Kidney epithelial cell (primary cell): Measurements from ENCODE around the gene SLC15A5. TPM values are rescaled to one million over a fixed set of nuclear protein-coding genes. Genes with fewer than 3 reads are reported as not detected.

ENCODE experiments used
- DNase-seq: peaks from one replicate; pipeline ENCODE4 v3.0.0-alpha.2; 2010; ENCODE audit warnings: low read depth
- H3K27me3 ChIP-seq: 2 replicates; pipeline ENCODE4 v1.6.0; 2011; ENCODE audit warnings: low read length; ENCODE audit not compliant: control insufficient read depth, insufficient read depth
- H3K36me3 ChIP-seq: 2 replicates; pipeline ENCODE4 v1.5.1; 2011; ENCODE audit warnings: low read length; ENCODE audit not compliant: control insufficient read depth, insufficient read depth
- H3K4me3 ChIP-seq: 2 replicates; pipeline ENCODE4 v1.5.1; 2011; ENCODE audit warnings: low read depth, mild to moderate bottlenecking, control low read depth, low read length
- total RNA-seq: library from RNA; depleted of rRNA; stranded (reverse); fragments of >200 nt; gene quantifications from 2 replicates; pipeline ENCODE4 v1.2.3, GENCODE V29; 2015
- TF ChIP-seq, protein P1 (sequence below): IDR thresholded peaks from 2 replicates; pipeline ENCODE4 v1.5.1; 2011; ENCODE audit warnings: mild to moderate bottlenecking, moderate library complexity, low read length, control low read depth, inconsistent platforms; ENCODE audit not compliant: insufficient read depth, poor library complexity, severe bottlenecking

Gene SLC15A5
- total RNA-seq, 1 donor from 2014 or later = not detected

DNA sequence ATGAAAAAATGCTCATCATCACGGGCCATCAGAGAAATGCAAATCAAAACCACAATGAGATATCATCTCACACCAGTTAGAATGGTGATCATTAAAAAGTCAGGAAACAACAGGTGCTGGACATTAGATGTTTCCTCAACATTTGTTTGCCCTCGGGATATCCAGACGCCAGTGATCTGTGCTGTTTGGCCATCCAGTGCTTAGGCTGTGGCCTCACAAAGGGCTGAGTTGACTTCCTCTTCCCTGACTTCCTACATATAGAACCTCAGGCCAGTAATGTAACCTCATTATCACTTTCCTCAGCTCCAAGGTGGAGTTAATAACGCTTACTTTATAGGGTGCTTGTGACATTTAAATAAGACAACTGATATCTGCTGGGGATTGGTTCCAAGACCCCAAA is 51.8 kb downstream of the SLC15A5 start:
- no peaks in the 10 kb centered on the region for H3K27me3 ChIP-seq
- no peak overlapping the region for H3K4me3 ChIP-seq
- no peak for DNase-seq
- TF ChIP-seq, protein P1, sequence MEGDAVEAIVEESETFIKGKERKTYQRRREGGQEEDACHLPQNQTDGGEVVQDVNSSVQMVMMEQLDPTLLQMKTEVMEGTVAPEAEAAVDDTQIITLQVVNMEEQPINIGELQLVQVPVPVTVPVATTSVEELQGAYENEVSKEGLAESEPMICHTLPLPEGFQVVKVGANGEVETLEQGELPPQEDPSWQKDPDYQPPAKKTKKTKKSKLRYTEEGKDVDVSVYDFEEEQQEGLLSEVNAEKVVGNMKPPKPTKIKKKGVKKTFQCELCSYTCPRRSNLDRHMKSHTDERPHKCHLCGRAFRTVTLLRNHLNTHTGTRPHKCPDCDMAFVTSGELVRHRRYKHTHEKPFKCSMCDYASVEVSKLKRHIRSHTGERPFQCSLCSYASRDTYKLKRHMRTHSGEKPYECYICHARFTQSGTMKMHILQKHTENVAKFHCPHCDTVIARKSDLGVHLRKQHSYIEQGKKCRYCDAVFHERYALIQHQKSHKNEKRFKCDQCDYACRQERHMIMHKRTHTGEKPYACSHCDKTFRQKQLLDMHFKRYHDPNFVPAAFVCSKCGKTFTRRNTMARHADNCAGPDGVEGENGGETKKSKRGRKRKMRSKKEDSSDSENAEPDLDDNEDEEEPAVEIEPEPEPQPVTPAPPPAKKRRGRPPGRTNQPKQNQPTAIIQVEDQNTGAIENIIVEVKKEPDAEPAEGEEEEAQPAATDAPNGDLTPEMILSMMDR = no peak
- no peaks in the 10 kb centered on the region for H3K36me3 ChIP-seq

DNA sequence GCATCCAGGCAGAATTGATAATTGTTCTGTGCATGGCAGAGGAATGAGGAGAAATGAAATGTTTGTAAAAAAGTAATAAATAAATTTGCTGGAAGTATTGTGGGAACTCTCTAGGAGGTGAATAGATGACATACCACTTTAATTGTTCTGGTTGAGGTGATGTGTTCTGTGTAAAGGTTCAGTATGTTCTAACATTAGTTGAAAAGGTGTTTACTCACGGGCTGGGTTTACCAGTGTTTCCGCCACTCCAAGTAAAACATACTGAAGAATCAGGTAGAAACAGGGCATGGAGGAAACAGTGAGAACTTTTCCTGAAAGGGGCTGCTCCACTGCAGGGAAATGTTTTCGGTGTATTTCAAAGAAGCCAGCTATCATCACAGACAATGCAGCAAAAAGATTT is 53.3 kb downstream of the SLC15A5 start:
- TF ChIP-seq, protein P1 = no peak
- no peaks in the 10 kb centered on the region for H3K27me3 ChIP-seq
- no peak for DNase-seq
- H3K4me3 ChIP-seq = no peak overlapping the region
- no peaks in the 10 kb centered on the region for H3K36me3 ChIP-seq

DNA sequence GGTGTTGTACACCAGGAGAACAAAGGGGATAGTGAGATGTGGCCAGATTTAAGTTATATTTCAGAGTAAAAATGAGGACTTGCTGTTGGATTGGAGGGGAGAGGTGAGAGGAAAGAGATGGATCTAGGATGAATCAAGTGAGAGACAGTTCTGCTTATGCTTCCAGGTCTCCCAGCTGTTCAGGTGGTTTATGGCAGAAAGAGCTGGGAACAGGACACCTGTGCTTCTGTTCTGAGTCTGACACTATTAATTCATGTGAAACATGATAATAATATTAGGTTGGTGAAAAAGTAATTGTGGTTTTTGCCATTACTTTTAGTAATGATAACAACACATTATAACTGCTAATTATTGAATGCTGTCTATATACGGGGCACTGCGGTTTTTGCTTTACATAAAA is 55.7 kb downstream of the SLC15A5 start:
- no peak for DNase-seq
- H3K36me3 ChIP-seq = no peaks in the 10 kb centered on the region
- H3K27me3 ChIP-seq = no peaks in the 10 kb centered on the region
- TF ChIP-seq, protein P1 = no peak
- H3K4me3 ChIP-seq = no peak overlapping the region

DNA sequence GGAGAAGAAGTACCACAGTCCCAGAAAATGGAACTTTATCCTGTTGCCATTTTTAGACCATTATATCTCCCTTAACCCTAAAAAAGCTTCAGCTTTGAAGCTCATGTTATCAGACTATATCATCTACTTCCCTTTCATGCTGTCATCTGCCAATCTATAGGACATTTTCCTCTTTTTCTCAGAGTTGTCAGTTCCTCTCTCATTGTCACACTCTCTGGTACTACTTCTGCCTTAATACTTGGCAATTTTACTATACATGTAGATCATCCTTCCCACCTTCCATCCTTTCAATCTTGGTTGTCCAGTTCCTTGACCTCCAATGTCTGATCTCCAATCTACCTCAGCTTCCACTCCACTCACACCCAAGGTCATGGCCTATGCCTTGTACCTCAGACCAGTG is 57.4 kb downstream of the SLC15A5 start:
- Histone ChIP-seq H3K27me3 (no peaks in the 10 kb centered on the region), H3K4me3 (no peak overlapping the region), H3K36me3 (no peaks in the 10 kb centered on the region)
- DNase-seq = no peak
- TF ChIP-seq, protein P1 = no peak

DNA sequence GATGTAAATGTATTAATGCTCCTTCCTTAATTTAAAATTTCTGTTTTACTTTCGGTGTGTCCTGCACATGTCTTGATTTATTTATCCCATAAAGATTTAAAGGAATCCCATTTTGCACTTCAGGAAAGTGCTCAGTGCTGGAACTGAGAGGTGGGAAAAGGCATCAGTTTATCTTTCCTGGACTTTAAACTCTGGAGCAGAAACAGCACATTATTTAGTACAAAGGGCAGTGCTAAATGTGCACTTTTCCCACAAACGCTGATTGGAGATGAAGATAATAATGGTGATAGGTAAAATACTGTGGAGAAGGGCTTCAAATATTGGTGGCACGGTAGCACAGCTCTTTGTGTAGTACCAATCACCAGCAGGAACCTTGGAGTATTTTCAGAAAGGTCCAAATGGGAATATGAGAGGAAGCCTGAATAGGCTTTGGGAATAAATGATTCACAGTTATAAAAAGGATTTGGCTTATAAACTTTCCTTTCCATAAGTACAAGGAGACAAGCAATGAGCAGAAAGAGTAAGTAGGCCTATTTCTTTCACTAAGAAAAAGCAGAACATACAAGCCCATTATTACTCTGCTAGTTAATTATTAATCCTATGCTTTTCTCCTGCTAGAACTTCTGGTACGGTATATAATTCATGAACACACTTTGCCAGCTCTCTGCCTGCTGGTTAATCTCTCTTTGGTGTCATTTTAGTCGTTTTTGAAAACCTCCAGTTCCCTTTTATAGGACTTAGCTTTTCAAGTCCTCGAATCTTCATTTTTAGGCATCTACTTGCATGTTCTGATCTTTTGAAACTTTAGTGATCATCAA is 58.3 kb downstream of the SLC15A5 start:
- no peaks in the 10 kb centered on the region for H3K36me3 ChIP-seq
- no peak for DNase-seq
- H3K27me3 ChIP-seq = no peaks in the 10 kb centered on the region
- TF ChIP-seq, protein P1 = no peak
- H3K4me3 ChIP-seq = no peak overlapping the region

DNA sequence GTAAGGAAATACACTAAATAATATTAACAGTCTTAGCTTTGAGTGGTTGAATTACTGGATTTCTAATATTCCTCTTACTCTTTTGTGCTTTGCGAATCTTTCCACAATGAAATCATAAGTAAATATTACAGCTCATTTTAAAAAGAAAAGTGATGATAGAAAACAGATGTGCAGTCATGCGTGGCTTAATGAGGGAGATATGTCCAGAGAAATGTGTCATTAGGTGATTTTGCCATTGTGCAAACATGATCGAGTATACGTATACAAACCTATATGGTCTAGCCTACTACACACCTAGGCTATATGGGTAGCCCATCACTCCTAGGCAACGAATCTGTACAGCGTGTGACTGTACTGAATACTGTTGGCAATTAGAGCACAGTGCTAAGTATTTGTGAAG is 59.3 kb downstream of the SLC15A5 start:
- H3K4me3 ChIP-seq = no peak overlapping the region
- no peaks in the 10 kb centered on the region for H3K36me3 ChIP-seq
- no peaks in the 10 kb centered on the region for H3K27me3 ChIP-seq
- no peak for DNase-seq
- TF ChIP-seq, protein P1 = no peak
